Measurements from ENCODE around the gene JMJD1C. TPM values are rescaled to one million over a fixed set of nuclear protein-coding genes. Genes with fewer than 3 reads are reported as not detected.

JMJD1C gene
- total and polyA plus RNA-seq, 2 donors (not counting 3 experiments of a cell fraction or from before 2014, with no cell fraction given) = 32.1 to 97.1 TPM

GRCh38 chr10:63261496-63261895, 204.3 kb downstream of the JMJD1C start:
- no peak for FAIRE-seq

GRCh38 chr10:63260860-63261251, 204.9 kb downstream of the JMJD1C start:
- Histone ChIP-seq H4K20me1 (replicated peaks; ENCODE audit: control insufficient read depth, extremely low read depth, insufficient read depth, low read length) (peaks cover 23% of the 10 kb centered on the region), H3K4me3 (replicated peaks in 1 of 3; ENCODE audit: insufficient read depth in 1 of 3, low read depth in 1 of 3, low read length in 3 of 3) (no peak overlapping the region), H3K36me3 (ENCODE audit: control insufficient read depth in 2 of 2, extremely low read depth in 1 of 2, insufficient read depth in 2 of 2, low read length in 2 of 2) (peaks cover 0 to 10% of the 10 kb centered on the region in 2 experiments), H3K4me2 (ENCODE audit: insufficient read depth, low read length) (no peak overlapping the region), H3K9me1 (replicated peaks; ENCODE audit: control insufficient read depth, extremely low read depth, insufficient read depth, low read length) (no peaks in the 10 kb centered on the region), H3K4me1 (ENCODE audit: control insufficient read depth, extremely low read depth, insufficient read depth, low read length) (peaks cover 40% of the 10 kb centered on the region), H3K9ac (replicated peaks; ENCODE audit: extremely low read depth, insufficient read depth, low read length) (no peak overlapping the region), H2AFZ (ENCODE audit: low read depth, low read length) (no peak overlapping the region), H3K79me2 (ENCODE audit: control insufficient read depth, insufficient read depth, low read length) (peaks cover 99% of the 10 kb centered on the region), H3K9me3 (replicated peaks; ENCODE audit: control insufficient read depth, insufficient read depth, low read length) (no peaks in the 10 kb centered on the region), H3K27me3 (ENCODE audit: control insufficient read depth in 2 of 2, insufficient read depth in 2 of 2, low read length in 2 of 2) (no peaks in the 10 kb centered on the region), H3K27ac (ENCODE audit: insufficient read depth, low read depth, low read length) (no peak overlapping the region)
- TF ChIP-seq GATA2 (IDR thresholded peaks at IDR 0.05; ENCODE audit: insufficient read depth, insufficient read length, low read depth, low read length) (no peak), MYC (IDR thresholded peaks at IDR 0.05; ENCODE audit: low read depth, low read length) (no peak), FOS (IDR thresholded peaks at IDR 0.05; ENCODE audit: borderline replicate concordance, insufficient read depth, low read length) (no peak), CTCF (IDR thresholded peaks at IDR 0.05; ENCODE audit: extremely low read depth in 1 of 2, insufficient read depth in 1 of 2, low read depth in 1 of 2, low read length in 2 of 2) (no peak), POLR2AphosphoS5 (IDR thresholded peaks at IDR 0.05; ENCODE audit: insufficient read depth, low read depth, low read length) (no peak), POLR2A (IDR thresholded peaks at IDR 0.05; ENCODE audit: low read depth, low read length) (no peak), EZH2 (IDR thresholded peaks at IDR 0.05; ENCODE audit: borderline replicate concordance, low read depth, low read length, severe bottlenecking) (no peak), JUN (IDR thresholded peaks at IDR 0.05; ENCODE audit: borderline replicate concordance, insufficient read depth, insufficient read length, low read depth) (no peak)
- TF ChIP-seq, protein P1, sequence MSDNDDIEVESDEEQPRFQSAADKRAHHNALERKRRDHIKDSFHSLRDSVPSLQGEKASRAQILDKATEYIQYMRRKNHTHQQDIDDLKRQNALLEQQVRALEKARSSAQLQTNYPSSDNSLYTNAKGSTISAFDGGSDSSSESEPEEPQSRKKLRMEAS (IDR thresholded peaks at IDR 0.05; ENCODE audit: insufficient read depth, insufficient read length) = no peak
- intact Hi-C loops (cut with micrococcal nuclease) = no loop called here
- dilution Hi-C loops (cut with MboI; ENCODE audit: extremely low pct_ligation_motif_present, low sequenced_read_pairs) = no loop called here
- DNase-seq (ENCODE audit: low read depth, low spot score) (no peak), FAIRE-seq (no peak)
- CTCF ChIA-PET = no interaction called here
- POLR2A ChIA-PET = no interaction called here
- BruUV-seq (replicated peaks) = no TSS peak

More at GRCh38 chr10:63261496-63261895, 204.3 kb downstream of the JMJD1C start:
- H3K4me3 ChIP-seq (replicated peaks in 1 of 3; ENCODE audit: insufficient read depth in 1 of 3, low read depth in 1 of 3, low read length in 3 of 3) = no peak overlapping the region
- dilution Hi-C loops (cut with MboI; ENCODE audit: extremely low pct_ligation_motif_present, low sequenced_read_pairs) = no loop called here
- peaks cover 23% of the 10 kb centered on the region for H4K20me1 ChIP-seq (replicated peaks; ENCODE audit: control insufficient read depth, extremely low read depth, insufficient read depth, low read length)
- H3K79me2 ChIP-seq (ENCODE audit: control insufficient read depth, insufficient read depth, low read length) = peaks cover 99% of the 10 kb centered on the region
- H2AFZ ChIP-seq (ENCODE audit: low read depth, low read length) = no peak overlapping the region
- peaks cover 0 to 10% of the 10 kb centered on the region in 2 experiments for H3K36me3 ChIP-seq (ENCODE audit: control insufficient read depth in 2 of 2, extremely low read depth in 1 of 2, insufficient read depth in 2 of 2, low read length in 2 of 2)
- H3K4me2 ChIP-seq (ENCODE audit: insufficient read depth, low read length) = no peak overlapping the region
- H3K27ac ChIP-seq (ENCODE audit: insufficient read depth, low read depth, low read length) = no peak overlapping the region
- ChIA-PET POLR2A (no interaction called here), CTCF (interaction anchor here (1.1 to 3.0 kb wide), 3 partner anchors 44 to 458 kb away, joined by 6 to 8 read pairs (median 7); no protein-coding TSS in a partner anchor)
- no peaks in the 10 kb centered on the region for H3K9me3 ChIP-seq (replicated peaks; ENCODE audit: control insufficient read depth, insufficient read depth, low read length)
- no peak overlapping the region for H3K9ac ChIP-seq (replicated peaks; ENCODE audit: extremely low read depth, insufficient read depth, low read length)
- H3K4me1 ChIP-seq (ENCODE audit: control insufficient read depth, extremely low read depth, insufficient read depth, low read length) = peaks cover 37% of the 10 kb centered on the region
- H3K27me3 ChIP-seq (ENCODE audit: control insufficient read depth in 2 of 2, insufficient read depth in 2 of 2, low read length in 2 of 2) = no peaks in the 10 kb centered on the region
- TF ChIP-seq FOS (IDR thresholded peaks at IDR 0.05; ENCODE audit: borderline replicate concordance, insufficient read depth, low read length) = no peak
- TF ChIP-seq POLR2AphosphoS5 (IDR thresholded peaks at IDR 0.05; ENCODE audit: insufficient read depth, low read depth, low read length) = no peak
- no peak for TF ChIP-seq CTCF (IDR thresholded peaks at IDR 0.05; ENCODE audit: extremely low read depth in 1 of 2, insufficient read depth in 1 of 2, low read depth in 1 of 2, low read length in 2 of 2)
- no peak for TF ChIP-seq MYC (IDR thresholded peaks at IDR 0.05; ENCODE audit: low read depth, low read length)
- no TSS peak for BruUV-seq (replicated peaks)
- DNase-seq (ENCODE audit: low read depth, low spot score) = no peak
- intact Hi-C loops (cut with micrococcal nuclease) = no loop called here
- no peaks in the 10 kb centered on the region for H3K9me1 ChIP-seq (replicated peaks; ENCODE audit: control insufficient read depth, extremely low read depth, insufficient read depth, low read length)

Data from endothelial cell of umbilical vein (primary cell).